HL-60 (cell line): ENCODE results near the gene INPP5J.

ENCODE experiments used
- POLR2AphosphoS5 ChIP-seq: IDR thresholded peaks from 2 replicates; pipeline ENCODE4 v1.6.1; 2012; ENCODE audit warnings: low read depth
- TF ChIP-seq, protein P1 (sequence below): IDR thresholded peaks from one replicate; pipeline ENCODE4 v1.5.1; 2011; ENCODE audit warnings: low read length, control low read depth, inconsistent platforms; ENCODE audit not compliant: insufficient read depth
- TF ChIP-seq, protein P2 (sequence below): IDR thresholded peaks from 2 replicates; pipeline ENCODE4 v1.6.1; 2012; ENCODE audit warnings: low read depth; ENCODE audit not compliant: insufficient replicate concordance

GRCh38 chr22:31092161-31092560 is 30.6 kb upstream of the INPP5J start:
- TF ChIP-seq, protein P1, sequence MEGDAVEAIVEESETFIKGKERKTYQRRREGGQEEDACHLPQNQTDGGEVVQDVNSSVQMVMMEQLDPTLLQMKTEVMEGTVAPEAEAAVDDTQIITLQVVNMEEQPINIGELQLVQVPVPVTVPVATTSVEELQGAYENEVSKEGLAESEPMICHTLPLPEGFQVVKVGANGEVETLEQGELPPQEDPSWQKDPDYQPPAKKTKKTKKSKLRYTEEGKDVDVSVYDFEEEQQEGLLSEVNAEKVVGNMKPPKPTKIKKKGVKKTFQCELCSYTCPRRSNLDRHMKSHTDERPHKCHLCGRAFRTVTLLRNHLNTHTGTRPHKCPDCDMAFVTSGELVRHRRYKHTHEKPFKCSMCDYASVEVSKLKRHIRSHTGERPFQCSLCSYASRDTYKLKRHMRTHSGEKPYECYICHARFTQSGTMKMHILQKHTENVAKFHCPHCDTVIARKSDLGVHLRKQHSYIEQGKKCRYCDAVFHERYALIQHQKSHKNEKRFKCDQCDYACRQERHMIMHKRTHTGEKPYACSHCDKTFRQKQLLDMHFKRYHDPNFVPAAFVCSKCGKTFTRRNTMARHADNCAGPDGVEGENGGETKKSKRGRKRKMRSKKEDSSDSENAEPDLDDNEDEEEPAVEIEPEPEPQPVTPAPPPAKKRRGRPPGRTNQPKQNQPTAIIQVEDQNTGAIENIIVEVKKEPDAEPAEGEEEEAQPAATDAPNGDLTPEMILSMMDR: no peak
- TF ChIP-seq, protein P2, sequence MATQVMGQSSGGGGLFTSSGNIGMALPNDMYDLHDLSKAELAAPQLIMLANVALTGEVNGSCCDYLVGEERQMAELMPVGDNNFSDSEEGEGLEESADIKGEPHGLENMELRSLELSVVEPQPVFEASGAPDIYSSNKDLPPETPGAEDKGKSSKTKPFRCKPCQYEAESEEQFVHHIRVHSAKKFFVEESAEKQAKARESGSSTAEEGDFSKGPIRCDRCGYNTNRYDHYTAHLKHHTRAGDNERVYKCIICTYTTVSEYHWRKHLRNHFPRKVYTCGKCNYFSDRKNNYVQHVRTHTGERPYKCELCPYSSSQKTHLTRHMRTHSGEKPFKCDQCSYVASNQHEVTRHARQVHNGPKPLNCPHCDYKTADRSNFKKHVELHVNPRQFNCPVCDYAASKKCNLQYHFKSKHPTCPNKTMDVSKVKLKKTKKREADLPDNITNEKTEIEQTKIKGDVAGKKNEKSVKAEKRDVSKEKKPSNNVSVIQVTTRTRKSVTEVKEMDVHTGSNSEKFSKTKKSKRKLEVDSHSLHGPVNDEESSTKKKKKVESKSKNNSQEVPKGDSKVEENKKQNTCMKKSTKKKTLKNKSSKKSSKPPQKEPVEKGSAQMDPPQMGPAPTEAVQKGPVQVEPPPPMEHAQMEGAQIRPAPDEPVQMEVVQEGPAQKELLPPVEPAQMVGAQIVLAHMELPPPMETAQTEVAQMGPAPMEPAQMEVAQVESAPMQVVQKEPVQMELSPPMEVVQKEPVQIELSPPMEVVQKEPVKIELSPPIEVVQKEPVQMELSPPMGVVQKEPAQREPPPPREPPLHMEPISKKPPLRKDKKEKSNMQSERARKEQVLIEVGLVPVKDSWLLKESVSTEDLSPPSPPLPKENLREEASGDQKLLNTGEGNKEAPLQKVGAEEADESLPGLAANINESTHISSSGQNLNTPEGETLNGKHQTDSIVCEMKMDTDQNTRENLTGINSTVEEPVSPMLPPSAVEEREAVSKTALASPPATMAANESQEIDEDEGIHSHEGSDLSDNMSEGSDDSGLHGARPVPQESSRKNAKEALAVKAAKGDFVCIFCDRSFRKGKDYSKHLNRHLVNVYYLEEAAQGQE: no peak
- no peak for TF ChIP-seq POLR2AphosphoS5
